ENCODE results near the gene DNLZ.
A peak's percentile ranks its signal among the peaks of the same experiment; 100 is the strongest.

GRCh38 chr9:136339173-136339957 is 24.2 kb downstream of the DNLZ start:
- TF ChIP-seq POLR2A (IDR thresholded peaks at IDR 0.05; ENCODE audit: low read length): no peak
- no peak for TF ChIP-seq ESRRA (IDR thresholded peaks at IDR 0.05; ENCODE audit: borderline replicate concordance, low read length)
- TF ChIP-seq CTCF (IDR thresholded peaks at IDR 0.05): peak; percentile 91
- TF ChIP-seq EP300 (IDR thresholded peaks at IDR 0.05): no peak
- no peak for TF ChIP-seq REST (IDR thresholded peaks at IDR 0.05)
- TF ChIP-seq CBX8 (IDR thresholded peaks at IDR 0.05): no peak
- TF ChIP-seq KDM1A (IDR thresholded peaks at IDR 0.05; ENCODE audit: low read depth): no peak
- no peak for TF ChIP-seq GATA3 (IDR thresholded peaks at IDR 0.05; ENCODE audit: borderline replicate concordance)

All from A549 (cell line).